Measurements from ENCODE around the gene NSD1. TPM values are rescaled to one million over a fixed set of nuclear protein-coding genes. Genes with fewer than 3 reads are reported as not detected.

NSD1 gene
- total RNA-seq, 1 experiment from 2014 or later: 62.2 TPM

DNA sequence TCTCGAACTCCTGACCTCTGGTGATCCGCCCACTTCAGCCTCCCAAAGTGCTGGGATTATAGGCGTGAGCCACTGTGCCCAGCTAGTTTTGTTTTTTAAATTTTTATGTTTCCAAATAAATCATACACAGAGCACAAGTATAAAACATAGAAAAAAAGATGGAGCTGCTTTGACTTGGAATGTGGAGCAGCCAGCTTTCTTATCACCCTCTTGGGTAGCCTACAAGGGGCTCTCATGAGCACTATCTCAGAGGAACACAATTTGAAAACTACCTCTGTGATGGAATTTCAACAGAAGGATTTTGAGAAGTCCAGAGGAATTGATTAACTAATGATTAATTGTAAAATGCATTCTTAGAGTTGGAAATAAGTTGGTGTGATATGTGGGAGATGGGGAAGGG is 45.9 kb downstream of the NSD1 start:
- no peaks in the 10 kb centered on the region; the same call in 1 of the 2 replicates for H3F3A ChIP-seq (ENCODE audit: insufficient read depth, low read depth)
- no peaks in the 10 kb centered on the region for H3K27me3 ChIP-seq (ENCODE audit: insufficient read depth, low read depth)
- TF ChIP-seq, protein P1, sequence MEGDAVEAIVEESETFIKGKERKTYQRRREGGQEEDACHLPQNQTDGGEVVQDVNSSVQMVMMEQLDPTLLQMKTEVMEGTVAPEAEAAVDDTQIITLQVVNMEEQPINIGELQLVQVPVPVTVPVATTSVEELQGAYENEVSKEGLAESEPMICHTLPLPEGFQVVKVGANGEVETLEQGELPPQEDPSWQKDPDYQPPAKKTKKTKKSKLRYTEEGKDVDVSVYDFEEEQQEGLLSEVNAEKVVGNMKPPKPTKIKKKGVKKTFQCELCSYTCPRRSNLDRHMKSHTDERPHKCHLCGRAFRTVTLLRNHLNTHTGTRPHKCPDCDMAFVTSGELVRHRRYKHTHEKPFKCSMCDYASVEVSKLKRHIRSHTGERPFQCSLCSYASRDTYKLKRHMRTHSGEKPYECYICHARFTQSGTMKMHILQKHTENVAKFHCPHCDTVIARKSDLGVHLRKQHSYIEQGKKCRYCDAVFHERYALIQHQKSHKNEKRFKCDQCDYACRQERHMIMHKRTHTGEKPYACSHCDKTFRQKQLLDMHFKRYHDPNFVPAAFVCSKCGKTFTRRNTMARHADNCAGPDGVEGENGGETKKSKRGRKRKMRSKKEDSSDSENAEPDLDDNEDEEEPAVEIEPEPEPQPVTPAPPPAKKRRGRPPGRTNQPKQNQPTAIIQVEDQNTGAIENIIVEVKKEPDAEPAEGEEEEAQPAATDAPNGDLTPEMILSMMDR (conservative IDR thresholded peaks at IDR 0.05): no peak
- no peak for TF ChIP-seq EZH2 (IDR thresholded peaks at IDR 0.05; ENCODE audit: low read depth)
- ChIA-PET CTCF (no interaction called here), POLR2A (ENCODE audit: unreplicated experiment) (no interaction called here)
- H3K9me2 ChIP-seq (ENCODE audit: insufficient read depth): no peaks in the 10 kb centered on the region
- intact Hi-C loops (cut with micrococcal nuclease; ENCODE audit: unreplicated experiment): no loop called here
- H3K4me1 ChIP-seq (replicated peaks; ENCODE audit: insufficient read depth): no peaks in the 10 kb centered on the region
- H3K9me3 ChIP-seq (ENCODE audit: insufficient read depth, low read depth): no peaks in the 10 kb centered on the region
- H3K79me2 ChIP-seq (ENCODE audit: low read depth): peaks cover 37% of the 10 kb centered on the region
- no peak for DNase-seq
- no peak overlapping the region for H3K27ac ChIP-seq
- H3K36me3 ChIP-seq (ENCODE audit: low read depth): no peaks in the 10 kb centered on the region
- no peak overlapping the region for H3K4me3 ChIP-seq
- H4K20me1 ChIP-seq (ENCODE audit: insufficient read depth): peaks cover 48% of the 10 kb centered on the region
- BruUV-seq (replicated peaks): no TSS peak
- no peak overlapping the region for H3K4me2 ChIP-seq
- H2AFZ ChIP-seq: no peak overlapping the region

DNA sequence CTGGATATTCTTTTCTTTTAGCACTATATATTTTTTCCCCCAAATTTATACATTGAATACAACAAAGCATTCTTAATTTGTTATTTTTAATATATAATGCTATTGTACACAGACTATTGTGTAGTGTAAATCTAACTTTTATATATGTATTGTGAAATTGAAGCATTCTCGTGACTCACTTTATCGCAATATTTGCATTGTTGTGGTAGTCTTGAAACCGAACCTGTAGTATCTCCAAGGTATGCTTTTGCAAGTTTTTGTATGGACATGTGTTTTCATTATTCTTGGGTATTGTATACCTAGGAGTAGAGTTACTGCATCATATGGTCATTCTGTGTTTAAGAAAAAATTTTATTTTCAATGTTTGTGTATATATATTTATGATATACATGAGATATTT is 49.6 kb downstream of the NSD1 start:
- ChIA-PET CTCF (no interaction called here), POLR2A (ENCODE audit: unreplicated experiment) (no interaction called here)
- H3K27ac ChIP-seq: no peak overlapping the region
- H3F3A ChIP-seq (ENCODE audit: insufficient read depth, low read depth): peaks cover 4% of the 10 kb centered on the region
- intact Hi-C loops (cut with micrococcal nuclease; ENCODE audit: unreplicated experiment): no loop called here
- TF ChIP-seq, protein P1 (conservative IDR thresholded peaks at IDR 0.05): no peak
- TF ChIP-seq EZH2 (IDR thresholded peaks at IDR 0.05; ENCODE audit: low read depth): no peak
- H3K4me3 ChIP-seq: no peak overlapping the region
- no peaks in the 10 kb centered on the region for H3K9me3 ChIP-seq (ENCODE audit: insufficient read depth, low read depth)
- H3K36me3 ChIP-seq (ENCODE audit: low read depth): no peaks in the 10 kb centered on the region
- no peak overlapping the region for H2AFZ ChIP-seq
- H3K27me3 ChIP-seq (ENCODE audit: insufficient read depth, low read depth): no peaks in the 10 kb centered on the region
- H3K9me2 ChIP-seq (ENCODE audit: insufficient read depth): no peaks in the 10 kb centered on the region
- H4K20me1 ChIP-seq (ENCODE audit: insufficient read depth): peaks cover 31% of the 10 kb centered on the region; the same call in 1 of the 2 replicates
- no peak overlapping the region for H3K4me2 ChIP-seq
- DNase-seq: peak in 1 of 2 experiments; percentile 54
- H3K79me2 ChIP-seq (ENCODE audit: low read depth): peaks cover 43% of the 10 kb centered on the region
- no peaks in the 10 kb centered on the region for H3K4me1 ChIP-seq (replicated peaks; ENCODE audit: insufficient read depth)
- BruUV-seq (replicated peaks): no TSS peak

DNA sequence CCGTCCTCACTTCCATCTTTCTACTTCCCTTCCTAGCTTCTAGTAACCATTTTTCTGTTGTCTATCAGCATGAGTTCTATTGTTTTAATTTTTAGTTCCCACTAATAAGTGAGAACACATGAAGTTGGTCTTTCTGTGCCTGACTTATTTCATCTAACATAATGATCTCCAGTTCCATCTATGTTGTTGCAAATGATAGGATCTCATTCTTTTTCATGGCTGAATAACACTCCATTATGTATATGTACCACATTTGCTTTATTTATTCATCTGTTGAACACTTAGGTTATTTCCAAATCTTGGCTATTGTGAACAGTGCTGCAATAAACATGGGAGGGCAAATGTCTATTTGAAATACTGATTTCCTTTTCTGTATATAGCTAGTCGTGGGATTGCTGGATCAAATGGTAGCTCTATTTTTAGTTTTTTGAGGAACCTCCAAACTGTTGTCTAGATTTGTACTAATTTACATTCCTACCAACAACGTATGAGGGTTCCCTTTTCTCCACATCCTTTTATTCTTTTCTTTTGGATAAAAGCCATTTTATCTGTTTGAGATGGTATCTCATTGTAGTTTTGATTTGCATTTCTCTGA is 50.3 kb downstream of the NSD1 start:
- CTCF ChIA-PET: no interaction called here
- no peak overlapping the region for H3K4me3 ChIP-seq
- no peaks in the 10 kb centered on the region for H3K36me3 ChIP-seq (ENCODE audit: low read depth)
- no peak for DNase-seq
- intact Hi-C loops (cut with micrococcal nuclease; ENCODE audit: unreplicated experiment): no loop called here
- no TSS peak for BruUV-seq (replicated peaks)
- no peak overlapping the region for H3K4me2 ChIP-seq
- H3K9me2 ChIP-seq (ENCODE audit: insufficient read depth): no peaks in the 10 kb centered on the region
- H4K20me1 ChIP-seq (ENCODE audit: insufficient read depth): peaks cover 26% of the 10 kb centered on the region; the same call in 1 of the 2 replicates
- H2AFZ ChIP-seq: no peak overlapping the region
- peaks cover 37% of the 10 kb centered on the region for H3K79me2 ChIP-seq (ENCODE audit: low read depth)
- H3F3A ChIP-seq (ENCODE audit: insufficient read depth, low read depth): peaks cover 4% of the 10 kb centered on the region
- no peak for TF ChIP-seq EZH2 (IDR thresholded peaks at IDR 0.05; ENCODE audit: low read depth)
- TF ChIP-seq, protein P1 (conservative IDR thresholded peaks at IDR 0.05): no peak
- POLR2A ChIA-PET (ENCODE audit: unreplicated experiment): no interaction called here
- H3K9me3 ChIP-seq (ENCODE audit: insufficient read depth, low read depth): no peaks in the 10 kb centered on the region
- H3K27me3 ChIP-seq (ENCODE audit: insufficient read depth, low read depth): no peaks in the 10 kb centered on the region
- H3K4me1 ChIP-seq (replicated peaks; ENCODE audit: insufficient read depth): no peaks in the 10 kb centered on the region
- no peak overlapping the region for H3K27ac ChIP-seq
